BJ (cell line): ENCODE results near the gene MON1B. TPM values are rescaled to one million over a fixed set of nuclear protein-coding genes. Genes with fewer than 3 reads are reported as not detected.

Experiments
- CTCF ChIA-PET: fragments of 350-600 bp; formaldehyde crosslinking; extraction: SDS; loops from one replicate; lab custom pipeline; 2021; ENCODE audit warnings: antibody characterized with exemption, inconsistent platforms; lab: Yijun Ruan, JAX
- POLR2A ChIA-PET: fragments of 300-600 bp; sonication (Branson Sonifier 250); formaldehyde crosslinking; extraction: SDS; loops from one replicate; lab custom pipeline; 2021; ENCODE audit warnings: antibody characterized with exemption; lab: Charles Lee
- DNase-seq: peaks from one replicate; pipeline ENCODE4 v3.0.0-alpha.2; 2011; ENCODE audit warnings: low read depth
- H3K27me3 ChIP-seq: 2 replicates; pipeline ENCODE4 v1.6.0; 2011; ENCODE audit warnings: low read length; ENCODE audit not compliant: control insufficient read depth, insufficient read depth
- H3K36me3 ChIP-seq: 2 replicates; pipeline ENCODE4 v1.5.1; 2011; ENCODE audit warnings: low read length; ENCODE audit not compliant: control insufficient read depth, insufficient read depth
- H3K4me3 ChIP-seq: 2 replicates; pipeline ENCODE4 v1.5.1; 2011; ENCODE audit warnings: low read depth, mild to moderate bottlenecking, control low read depth, low read length
- CTCF ChIP-seq: IDR thresholded peaks from 2 replicates; pipeline ENCODE4 v1.5.1; 2011; ENCODE audit warnings: low read depth, mild to moderate bottlenecking, control low read depth, inconsistent platforms, low read length, moderate library complexity; ENCODE audit not compliant: insufficient read depth
- polyA minus RNA-seq: library from RNA; depleted of rRNA, polyadenylated mRNA; stranded (reverse); fragments of >200 nt; gene quantifications from 2 replicates; pipeline ENCODE4 v1.2.3, GENCODE V29; 2011; rRNA and poly(A)+ RNA removed
- polyA plus RNA-seq: library from polyadenylated mRNA; depleted of rRNA; stranded (reverse); fragments of >200 nt; gene quantifications from 2 replicates; pipeline ENCODE4 v1.2.3, GENCODE V29; 2011; rRNA removed

The MON1B gene
- polyA plus RNA-seq (9.3 and 17.3 TPM in 2 replicates), polyA minus RNA-seq (9.1 and 14.9 TPM in 2 replicates)

GRCh38 chr16:77190478-77191258, at the start of gene MON1B:
Gene MON1B (plus strand): TSS chr16:77191190. CDS start chr16:77191486, 296 bp downstream.
- POLR2A ChIA-PET = interaction anchor here (0.9 kb wide), 1 partner anchor 1542 kb away, joined by 3 read pairs; no protein-coding TSS in a partner anchor
- no peaks in the 10 kb centered on the region for H3K27me3 ChIP-seq
- TF ChIP-seq CTCF = no peak
- H3K4me3 ChIP-seq = peak within 1 kb of the TSS; percentile 84
- DNase-seq = peak; percentile 98
- CTCF ChIA-PET = interaction anchor here (0.8 to 2.3 kb wide), 3 partner anchors 9 to 20 kb away, joined by 3 to 8 read pairs (median 4); no protein-coding TSS in a partner anchor
- H3K36me3 ChIP-seq = peaks cover 12% of the 10 kb centered on the region

DNA sequence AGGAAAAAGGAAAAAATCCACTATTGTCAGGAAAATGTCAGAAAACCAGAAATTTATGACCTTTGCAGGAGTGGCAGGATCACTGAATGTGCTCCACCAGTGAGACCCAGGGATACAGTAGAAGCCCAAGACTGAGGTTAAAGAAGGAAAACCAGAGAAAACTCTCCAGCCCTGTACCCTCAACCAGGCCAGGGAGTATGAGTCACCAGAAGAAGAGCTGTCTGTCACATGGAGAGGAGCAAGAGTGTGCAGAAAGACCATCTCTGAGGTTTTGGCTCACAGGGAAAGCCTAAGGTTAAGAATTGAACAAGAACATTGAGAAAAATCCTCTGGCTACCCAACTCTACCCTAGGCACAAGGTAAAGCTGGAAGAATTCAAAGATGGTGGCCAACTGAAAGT, 47.6 kb upstream of the MON1B start:
- ChIA-PET POLR2A (no interaction called here), CTCF (no interaction called here)
- no peaks in the 10 kb centered on the region for H3K36me3 ChIP-seq
- no peak overlapping the region for H3K4me3 ChIP-seq
- DNase-seq = no peak
- H3K27me3 ChIP-seq = no peaks in the 10 kb centered on the region
- TF ChIP-seq CTCF = no peak

DNA sequence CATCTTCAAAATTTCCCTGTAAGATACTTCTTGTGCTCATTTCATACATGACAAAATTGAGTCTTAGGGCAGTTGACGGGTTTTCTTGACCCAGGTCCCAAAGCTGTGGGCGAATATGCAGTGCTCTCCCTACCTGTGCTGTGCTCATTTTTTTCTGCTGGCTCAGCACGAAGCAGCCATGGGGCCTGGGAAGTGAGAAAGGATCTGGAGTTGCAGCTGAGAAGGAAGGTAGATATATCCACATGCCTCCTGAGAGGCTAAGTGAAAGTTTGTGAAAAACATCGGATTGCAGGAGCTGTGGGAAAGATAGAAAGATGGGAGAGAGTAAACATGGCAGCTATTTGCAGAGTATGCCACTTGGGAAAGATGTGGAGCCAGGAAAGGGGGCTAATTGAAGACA, 42.9 kb upstream of the MON1B start:
- Histone ChIP-seq H3K4me3 (no peak overlapping the region), H3K36me3 (no peaks in the 10 kb centered on the region), H3K27me3 (no peaks in the 10 kb centered on the region)
- CTCF ChIA-PET = interaction anchor here (1.3 kb wide), 1 partner anchor 24 kb away, joined by 6 read pairs; no protein-coding TSS in a partner anchor
- POLR2A ChIA-PET = no interaction called here
- TF ChIP-seq CTCF = no peak
- DNase-seq = no peak

GRCh38 chr16:77157346-77158058, 33.5 kb upstream of the MON1B start:
- H3K27me3 ChIP-seq = no peaks in the 10 kb centered on the region
- no peak overlapping the region for H3K4me3 ChIP-seq
- CTCF ChIA-PET = no interaction called here
- POLR2A ChIA-PET = no interaction called here
- H3K36me3 ChIP-seq = no peaks in the 10 kb centered on the region
- no peak for TF ChIP-seq CTCF
- no peak for DNase-seq

GRCh38 chr16:77158293-77158692, 32.7 kb upstream of the MON1B start:
- CTCF ChIA-PET = no interaction called here
- TF ChIP-seq CTCF = no peak
- H3K36me3 ChIP-seq = no peaks in the 10 kb centered on the region
- H3K27me3 ChIP-seq = no peaks in the 10 kb centered on the region
- no peak for DNase-seq
- POLR2A ChIA-PET = no interaction called here
- H3K4me3 ChIP-seq = no peak overlapping the region
